Natural killer cell (primary cell): ENCODE data around the gene TPM4. TPM values are rescaled to one million over a fixed set of nuclear protein-coding genes. Genes with fewer than 3 reads are reported as not detected.

Experiments used
- ATAC-seq, 3 donors: fragments of 150-1000 bp in 2 of 3; fragments of 200-7000 bp in 1 of 3; cut with Tn5 transposase; 1 replicate in 1 of 3; 2 replicates in 2 of 3; pipeline ENCODE4 v1.10.0; 2021; ENCODE audit warnings: mild to moderate bottlenecking in 2 of 3, moderate library complexity in 2 of 3
- DNase-seq, 2 donors: peaks; one replicate each; pipeline versions ENCODE4 v3.0.0 to v3.0.0-alpha.2; 2013 to 2021; ENCODE audit warnings: mixed read lengths in 1 of 2
- H3K27ac ChIP-seq: one replicate; pipeline ENCODE4 v1.5.1; 2013; ENCODE audit warnings: mild to moderate bottlenecking, low read length
- H3K27me3 ChIP-seq: one replicate; pipeline ENCODE4 v1.6.1; 2013; ENCODE audit warnings: low read length; ENCODE audit not compliant: control insufficient read depth, insufficient read depth
- H3K36me3 ChIP-seq: one replicate; pipeline ENCODE4 v1.6.1; 2013; ENCODE audit warnings: low read length; ENCODE audit not compliant: control insufficient read depth, insufficient read depth
- H3K4me1 ChIP-seq: one replicate; pipeline ENCODE4 v1.6.1; 2013; ENCODE audit warnings: low read length; ENCODE audit not compliant: control insufficient read depth, insufficient read depth
- H3K4me3 ChIP-seq: one replicate; pipeline ENCODE4 v1.5.1; 2013; ENCODE audit warnings: low read length
- H3K9me3 ChIP-seq: one replicate; pipeline ENCODE4 v1.6.1; 2013; ENCODE audit warnings: low read length; ENCODE audit not compliant: control insufficient read depth, insufficient read depth
- H3K27ac Mint-ChIP-seq, 2 donors: one replicate each; pipeline ENCODE4 v1.8.0; 2022; ENCODE audit warnings: mild to moderate bottlenecking in 2 of 2, mixed read lengths in 2 of 2, moderate library complexity in 1 of 2
- H3K27me3 Mint-ChIP-seq, 2 donors: one replicate each; pipeline ENCODE4 v1.8.0; 2022; ENCODE audit warnings: low read depth in 2 of 2, mixed read lengths in 2 of 2
- H3K36me3 Mint-ChIP-seq: one replicate; pipeline ENCODE4 v1.8.0; 2022; ENCODE audit warnings: mixed read lengths
- H3K4me1 Mint-ChIP-seq, 2 donors: one replicate each; pipeline ENCODE4 v1.8.0; 2022; ENCODE audit warnings: mixed read lengths in 2 of 2
- H3K4me3 Mint-ChIP-seq: one replicate; pipeline ENCODE4 v1.8.0; 2022; ENCODE audit warnings: mild to moderate bottlenecking, moderate library complexity, mixed read lengths
- H3K9me3 Mint-ChIP-seq, 2 donors: one replicate each; pipeline ENCODE4 v1.8.0; 2022; ENCODE audit warnings: mixed read lengths in 2 of 2
- CTCF ChIP-seq: fragments of 200-600 bp; IDR thresholded peaks from one replicate; pipeline ENCODE4 v1.8.0; 2022; ENCODE audit warnings: antibody characterized with exemption
- WGBS: methylation state at CpG from one replicate; pipeline ENCODE4 v1.1.7; 2013; ENCODE audit warnings: missing lambda C conversion rate; ENCODE audit not compliant: insufficient coverage; 5-methylcytosine and 5-hydroxymethylcytosine counted together
- intact Hi-C: fragments of 100-400 bp; cut with micrococcal nuclease; formaldehyde crosslinking; loops from one replicate; pipeline ENCODE4 v1.14.2; 2022
- total RNA-seq, 4 donors: library from RNA; stranded (reverse); fragments of 120-200 nt in 1 of 4; gene quantifications; one replicate each; pipeline versions ENCODE4 v1.2.3 to v1.2.4, GENCODE V29; 2013 to 2022

The TPM4 gene
- total RNA-seq, 3 donors from 2014 or later (not counting 1 experiment from before 2014, with no cell fraction given): 239 to 283 (median 266) TPM

GRCh38 chr19:16037424-16038195 is 38.7 kb upstream of the TPM4 start:
- intact Hi-C loops: no loop called here
- H3K9me3 ChIP-seq: no peaks in the 10 kb centered on the region
- H3K36me3 ChIP-seq: no peaks in the 10 kb centered on the region
- no peak overlapping the region for H3K4me3 Mint-ChIP-seq
- TF ChIP-seq CTCF: no peak
- H3K27me3 Mint-ChIP-seq: peaks cover 0 to 3% of the 10 kb centered on the region in 2 donors
- ATAC-seq (no peak), DNase-seq (no peak)
- no peak overlapping the region for H3K4me3 ChIP-seq
- H3K27me3 ChIP-seq: no peaks in the 10 kb centered on the region
- H3K27ac ChIP-seq: no peak overlapping the region
- no peaks in the 10 kb centered on the region for H3K9me3 Mint-ChIP-seq
- no peak overlapping the region for H3K27ac Mint-ChIP-seq
- peaks cover 0 to 5% of the 10 kb centered on the region in 2 donors for H3K4me1 Mint-ChIP-seq
- peaks cover 7% of the 10 kb centered on the region for H3K4me1 ChIP-seq
- no peaks in the 10 kb centered on the region for H3K36me3 Mint-ChIP-seq
- 88% methylated on average over 17 of the region's 17 CpGs for WGBS

GRCh38 chr19:16038196-16038695 is 38.0 kb upstream of the TPM4 start:
- Mint-ChIP-seq H3K27ac (no peak overlapping the region), H3K9me3 (no peaks in the 10 kb centered on the region), H3K4me1 (peaks cover 0 to 5% of the 10 kb centered on the region in 2 donors), H3K27me3 (peaks cover 0 to 3% of the 10 kb centered on the region in 2 donors), H3K4me3 (no peak overlapping the region), H3K36me3 (no peaks in the 10 kb centered on the region)
- Histone ChIP-seq H3K9me3 (no peaks in the 10 kb centered on the region), H3K27ac (no peak overlapping the region), H3K4me3 (no peak overlapping the region), H3K36me3 (no peaks in the 10 kb centered on the region), H3K27me3 (no peaks in the 10 kb centered on the region), H3K4me1 (peaks cover 7% of the 10 kb centered on the region)
- DNase-seq: no peak
- 84% methylated on average over 5 of the region's 5 CpGs for WGBS
- ATAC-seq: no peak
- intact Hi-C loops: no loop called here
- TF ChIP-seq CTCF: no peak

- Histone ChIP-seq H3K4me3 (no peak overlapping the region), H3K27ac (no peak overlapping the region), H3K9me3 (no peaks in the 10 kb centered on the region), H3K27me3 (no peaks in the 10 kb centered on the region), H3K4me1 (peaks cover 7% of the 10 kb centered on the region), H3K36me3 (no peaks in the 10 kb centered on the region)
- Mint-ChIP-seq H3K27ac (no peak overlapping the region), H3K9me3 (no peaks in the 10 kb centered on the region), H3K27me3 (peaks cover 0 to 3% of the 10 kb centered on the region in 2 donors), H3K4me1 (peaks cover 0 to 5% of the 10 kb centered on the region in 2 donors), H3K36me3 (no peaks in the 10 kb centered on the region), H3K4me3 (no peak overlapping the region)
- TF ChIP-seq CTCF: no peak
- DNase-seq (no peak), ATAC-seq (no peak)
- WGBS: 94% methylated on average over 18 of the region's 18 CpGs
- intact Hi-C loops: no loop called here
Measured at GRCh38 chr19:16039081-16039480, 37.2 kb upstream of the TPM4 start.
